HG03066 (cell line): ENCODE measurements around the gene NPLOC4.
"Not testable (repeated sequence)": the region's sequence is repeated elsewhere in the genome, so short reads cannot be mapped to it uniquely, and the experiment has no call there.

ENCODE experiments used
- ATAC-seq: cut with Tn5 transposase; IDR thresholded peaks from one replicate; pipeline ENCODE4 v1.9.1; 2021; ENCODE audit warnings: low read depth; ENCODE audit not compliant: unreplicated experiment

Gene NPLOC4

DNA sequence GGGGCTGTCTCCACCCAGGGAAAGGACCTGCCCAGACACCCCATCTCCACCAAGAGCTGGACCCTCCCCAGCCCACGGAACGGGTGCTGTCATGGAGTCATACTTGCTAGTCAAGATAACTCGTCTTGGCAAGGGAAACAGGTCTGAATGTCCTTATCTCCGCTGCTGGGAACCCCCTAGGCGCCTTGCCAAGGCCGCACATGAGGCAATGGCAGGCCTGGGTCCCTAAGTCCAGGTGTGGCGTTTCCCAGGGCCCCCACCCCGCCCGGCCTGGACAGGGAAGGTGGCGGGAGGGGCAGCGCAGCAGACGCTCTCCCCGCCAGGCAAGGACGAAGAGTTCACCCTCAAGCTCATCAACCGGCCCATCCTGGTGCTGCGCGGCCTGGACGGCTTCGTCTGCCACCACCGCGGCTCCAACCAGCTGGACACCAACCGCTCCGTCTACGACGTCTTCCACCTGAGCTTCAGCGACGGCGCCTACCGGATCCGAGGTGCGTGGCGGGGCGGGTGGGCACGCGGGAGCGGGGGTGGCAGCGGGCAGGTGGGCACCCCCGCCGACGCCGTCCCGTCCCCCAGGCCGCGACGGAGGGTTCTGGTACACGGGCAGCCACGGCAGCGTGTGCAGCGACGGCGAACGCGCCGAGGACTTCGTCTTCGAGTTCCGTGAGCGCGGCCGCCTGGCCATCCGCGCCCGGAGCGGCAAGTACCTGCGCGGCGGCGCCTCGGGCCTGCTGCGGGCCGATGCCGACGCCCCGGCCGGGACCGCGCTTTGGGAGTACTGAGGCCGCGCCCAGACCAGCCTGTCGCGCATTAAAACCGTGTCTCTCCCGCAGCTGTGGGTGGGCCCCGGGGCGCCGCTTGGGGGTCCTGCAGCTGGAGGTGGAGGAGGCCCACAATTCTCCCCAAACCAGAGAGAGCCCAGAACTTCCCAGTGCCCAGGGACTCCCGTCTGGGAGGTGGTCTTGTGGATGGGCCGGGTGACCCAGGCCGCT lies 100.3 kb downstream of the NPLOC4 start:
- ATAC-seq: no peak

DNA sequence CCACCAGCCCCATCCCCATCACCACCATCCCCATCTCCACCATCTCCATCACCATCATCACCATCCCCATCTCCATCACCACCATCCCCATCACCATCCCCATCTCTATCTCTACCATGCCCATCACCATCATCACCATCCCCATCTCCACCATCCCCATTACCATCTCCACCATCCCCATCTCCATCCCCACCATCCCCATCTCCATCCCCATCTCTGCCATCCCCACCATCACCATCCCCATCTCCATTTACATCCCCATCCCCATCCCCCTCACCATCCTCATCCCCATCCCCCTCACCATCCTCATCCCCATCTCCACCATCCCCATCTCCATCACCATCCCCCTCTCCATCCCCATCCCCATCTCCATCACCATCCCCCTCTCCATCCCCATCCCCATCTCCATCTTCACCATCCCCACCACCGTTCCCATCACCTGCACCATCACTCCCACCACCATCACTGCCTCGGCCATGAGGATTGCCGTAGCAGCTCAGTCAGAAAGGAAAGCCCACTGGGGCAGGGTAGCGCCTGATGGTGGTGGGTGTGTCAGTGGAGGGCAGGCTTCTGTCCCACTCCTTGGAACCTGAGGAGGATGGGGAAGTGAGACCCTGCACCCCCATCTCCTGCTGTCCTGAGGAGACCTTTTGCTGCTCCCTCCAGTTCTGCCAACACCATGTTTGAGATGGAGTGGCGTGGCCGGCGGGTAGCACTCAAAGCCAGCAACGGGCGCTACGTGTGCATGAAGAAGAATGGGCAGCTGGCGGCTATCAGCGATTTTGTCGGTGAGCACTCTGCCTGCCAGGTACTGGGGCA lies 101.2 kb downstream of the NPLOC4 start:
- ATAC-seq: no peak

DNA sequence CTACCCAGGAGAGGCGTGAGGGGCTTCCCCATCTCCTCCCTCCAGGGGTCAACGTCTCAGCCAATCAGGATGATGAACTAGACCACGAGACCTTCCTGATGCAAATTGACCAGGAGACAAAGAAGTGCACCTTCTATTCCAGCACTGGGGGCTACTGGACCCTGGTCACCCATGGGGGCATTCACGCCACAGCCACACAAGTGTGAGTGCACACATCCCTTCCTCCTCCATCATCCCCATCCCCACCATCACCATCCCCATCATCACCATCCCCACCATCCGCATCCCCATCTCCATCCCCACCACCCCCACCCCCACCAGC lies 101.9 kb downstream of the NPLOC4 start:
- ATAC-seq: no peak

DNA sequence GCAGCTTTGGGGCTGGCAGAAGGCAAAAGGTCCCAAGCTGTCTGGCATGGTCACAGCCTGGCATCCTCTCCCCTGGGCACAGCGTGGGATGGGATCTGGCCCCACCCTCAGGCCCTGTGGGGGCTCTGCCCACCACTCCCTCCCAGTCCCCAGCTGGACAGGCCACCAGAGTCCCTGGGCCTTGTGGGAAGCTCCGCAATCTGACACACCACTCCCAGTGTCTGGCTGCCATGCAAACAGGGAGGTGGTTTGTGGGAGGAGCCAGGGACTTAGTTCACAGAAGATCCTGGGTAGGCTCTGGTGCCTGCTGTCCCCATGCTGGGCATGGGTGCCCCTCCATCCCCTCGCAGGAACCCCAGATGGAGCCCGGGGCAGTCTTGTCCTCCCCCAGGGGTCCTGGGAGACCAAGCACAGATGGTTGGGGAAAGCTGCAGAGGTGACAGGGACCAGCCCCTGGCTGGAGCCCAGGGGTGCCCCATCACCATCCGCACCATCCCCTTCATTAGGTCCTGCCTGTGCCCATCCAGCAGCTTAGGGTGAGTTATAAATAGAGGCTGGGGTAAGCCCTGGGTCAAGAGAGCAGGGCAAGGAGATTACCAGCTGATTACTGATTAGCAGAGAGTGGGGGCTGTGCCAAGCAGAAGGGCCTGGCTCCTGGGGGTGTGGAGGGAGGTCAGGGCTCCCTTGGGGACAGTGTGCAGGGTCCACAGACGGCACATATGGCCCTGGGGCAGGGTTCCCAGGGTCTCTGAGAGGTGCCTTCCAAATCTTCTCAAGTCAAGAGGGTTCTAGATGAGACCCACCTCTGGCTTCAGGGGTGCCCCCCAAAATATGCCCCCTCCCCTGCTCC lies 102.5 kb downstream of the NPLOC4 start:
- ATAC-seq: no peak

GRCh38 chr17:81533339-81534141 lies 103.4 kb downstream of the NPLOC4 start:
- ATAC-seq: no peak

GRCh38 chr17:81532490-81533287 lies 104.2 kb downstream of the NPLOC4 start:
- no peak for ATAC-seq

- not testable (repeated sequence) for ATAC-seq
These were observed 104.9 kb downstream of the NPLOC4 start for GRCh38 chr17:81531998-81532404.

- ATAC-seq: not testable (repeated sequence)
These were observed 105.9 kb downstream of the NPLOC4 start for GRCh38 chr17:81531013-81531412.

GRCh38 chr17:81529437-81529803 lies 107.5 kb downstream of the NPLOC4 start:
- no peak for ATAC-seq

- no peak for ATAC-seq
These were observed 108.1 kb downstream of the NPLOC4 start for GRCh38 chr17:81528651-81529436.

DNA sequence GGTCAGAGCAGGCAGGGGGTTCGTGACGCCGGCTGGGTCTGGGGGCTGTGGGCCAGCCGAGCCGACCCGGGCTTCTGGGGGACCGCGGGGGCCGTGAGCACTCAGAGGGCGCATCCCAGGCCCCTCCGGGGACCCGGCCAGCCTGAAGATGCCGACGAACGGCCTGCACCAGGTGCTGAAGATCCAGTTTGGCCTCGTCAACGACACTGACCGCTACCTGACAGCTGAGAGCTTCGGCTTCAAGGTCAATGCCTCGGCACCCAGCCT lies 108.6 kb downstream of the NPLOC4 start:
- no peak for ATAC-seq

- ATAC-seq: no peak
These were observed 109.1 kb downstream of the NPLOC4 start, which contains the start of gene FSCN2 for GRCh38 chr17:81527591-81528383. Gene FSCN2, plus strand, starts transcription at chr17:81528377. Its CDS starts 155 bp downstream, at chr17:81528532.

DNA sequence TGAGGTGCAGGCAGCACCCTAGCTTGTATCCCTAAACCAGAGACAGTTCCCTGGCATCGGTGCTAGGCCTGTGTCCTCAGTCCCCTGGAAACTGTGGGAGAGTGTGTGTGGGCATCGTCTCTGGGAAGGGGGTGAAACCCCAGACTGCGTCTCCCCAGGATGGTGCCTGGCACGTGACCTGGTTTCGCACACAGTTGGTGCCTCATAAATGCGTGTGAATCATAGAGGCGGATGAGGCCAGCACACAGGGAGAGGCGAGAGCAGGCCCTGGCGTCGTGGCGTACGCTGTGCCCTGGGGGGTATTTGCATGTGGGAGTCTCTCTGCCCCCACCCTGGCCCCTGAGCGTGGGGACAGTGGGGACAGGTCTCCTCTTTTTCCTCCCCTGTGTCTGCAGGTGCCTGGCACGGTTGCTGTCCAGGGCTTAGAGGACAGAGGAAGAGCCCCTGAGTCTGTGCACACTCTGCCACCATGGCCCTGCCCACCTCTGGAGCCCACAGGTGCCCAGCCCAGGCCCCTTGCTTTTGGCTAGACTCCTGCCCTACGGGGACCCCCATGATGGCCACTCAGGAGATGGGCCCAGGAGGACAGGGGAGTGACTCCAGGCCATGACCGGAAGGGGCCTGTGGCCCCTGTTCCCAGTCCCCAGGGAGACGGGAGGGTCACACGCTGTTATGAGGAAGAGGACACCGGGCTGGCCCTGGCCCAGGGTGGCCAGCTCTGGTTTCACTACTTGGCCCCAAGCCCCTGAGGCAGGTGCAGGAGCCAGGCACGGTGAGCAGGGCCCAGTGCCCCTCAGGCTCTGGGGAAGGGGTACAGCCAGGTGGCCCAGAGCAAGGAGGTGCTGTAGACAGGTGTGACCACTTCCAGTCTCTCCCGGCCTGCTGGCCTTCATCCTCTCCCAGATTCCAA lies 110.0 kb downstream of the NPLOC4 start:
- ATAC-seq: no peak

DNA sequence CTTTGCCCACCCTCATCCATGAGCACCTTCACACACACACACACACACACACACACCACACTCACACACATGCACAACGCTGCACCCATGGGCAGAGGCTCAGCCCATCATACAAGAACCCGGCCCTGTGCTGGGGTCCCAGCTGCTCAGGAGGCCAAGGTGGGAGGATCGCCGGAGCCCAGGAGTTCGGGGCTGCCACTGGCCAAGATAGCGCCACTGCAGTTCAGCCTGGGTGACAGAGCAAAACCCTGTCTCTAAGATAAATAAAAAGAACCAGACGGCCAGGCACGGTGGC lies 112.1 kb downstream of the NPLOC4 start:
- ATAC-seq: no peak

DNA sequence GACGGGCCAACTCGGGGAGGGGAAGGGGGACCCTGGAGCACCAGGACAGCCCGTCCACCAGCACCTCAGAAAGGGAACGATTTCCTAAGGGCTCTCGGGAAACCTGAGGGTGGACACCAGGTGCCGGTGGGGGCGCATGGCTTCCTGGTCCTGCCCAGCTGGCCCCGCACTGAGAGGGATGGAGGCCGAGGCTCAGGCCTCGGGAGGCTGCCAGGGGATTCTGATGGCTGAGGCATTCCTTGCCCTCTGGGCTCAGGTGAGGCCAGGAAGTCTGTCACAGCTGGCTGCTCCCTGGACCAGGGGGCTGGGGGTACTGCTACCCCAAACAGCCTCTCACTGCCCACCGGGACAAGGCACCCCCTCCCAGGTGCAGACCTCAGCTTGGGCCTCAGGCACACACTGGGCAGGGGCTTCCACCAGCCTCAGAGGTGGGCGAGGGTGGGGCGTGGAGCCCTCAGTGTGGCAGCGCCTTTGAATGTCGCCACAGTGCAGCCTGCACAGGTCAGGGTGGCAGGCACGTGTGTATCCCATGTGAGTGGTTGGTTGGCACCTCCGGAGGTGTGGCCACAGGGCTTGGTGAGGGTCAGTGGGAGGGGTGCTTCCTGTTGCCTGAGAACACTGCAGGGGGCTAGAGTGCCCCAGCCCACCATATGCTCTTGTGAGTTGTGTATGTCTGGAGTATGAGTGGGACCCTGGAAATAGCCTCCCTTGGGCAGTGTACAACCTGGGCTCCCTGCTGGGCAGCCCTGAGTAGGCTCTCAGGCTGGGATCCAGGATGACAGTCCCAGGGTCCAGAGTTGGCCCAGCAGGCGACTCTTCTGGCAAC lies 112.7 kb downstream of the NPLOC4 start:
- ATAC-seq: no peak

GRCh38 chr17:81523402-81524038 lies 113.4 kb downstream of the NPLOC4 start:
- no peak for ATAC-seq
